ENCODE results near the gene PIM3. TPM values are rescaled to one million over a fixed set of nuclear protein-coding genes. Genes with fewer than 3 reads are reported as not detected.

The PIM3 gene
- total RNA-seq, 4 donors from 2014 or later: 103 to 202 (median 143) TPM

DNA sequence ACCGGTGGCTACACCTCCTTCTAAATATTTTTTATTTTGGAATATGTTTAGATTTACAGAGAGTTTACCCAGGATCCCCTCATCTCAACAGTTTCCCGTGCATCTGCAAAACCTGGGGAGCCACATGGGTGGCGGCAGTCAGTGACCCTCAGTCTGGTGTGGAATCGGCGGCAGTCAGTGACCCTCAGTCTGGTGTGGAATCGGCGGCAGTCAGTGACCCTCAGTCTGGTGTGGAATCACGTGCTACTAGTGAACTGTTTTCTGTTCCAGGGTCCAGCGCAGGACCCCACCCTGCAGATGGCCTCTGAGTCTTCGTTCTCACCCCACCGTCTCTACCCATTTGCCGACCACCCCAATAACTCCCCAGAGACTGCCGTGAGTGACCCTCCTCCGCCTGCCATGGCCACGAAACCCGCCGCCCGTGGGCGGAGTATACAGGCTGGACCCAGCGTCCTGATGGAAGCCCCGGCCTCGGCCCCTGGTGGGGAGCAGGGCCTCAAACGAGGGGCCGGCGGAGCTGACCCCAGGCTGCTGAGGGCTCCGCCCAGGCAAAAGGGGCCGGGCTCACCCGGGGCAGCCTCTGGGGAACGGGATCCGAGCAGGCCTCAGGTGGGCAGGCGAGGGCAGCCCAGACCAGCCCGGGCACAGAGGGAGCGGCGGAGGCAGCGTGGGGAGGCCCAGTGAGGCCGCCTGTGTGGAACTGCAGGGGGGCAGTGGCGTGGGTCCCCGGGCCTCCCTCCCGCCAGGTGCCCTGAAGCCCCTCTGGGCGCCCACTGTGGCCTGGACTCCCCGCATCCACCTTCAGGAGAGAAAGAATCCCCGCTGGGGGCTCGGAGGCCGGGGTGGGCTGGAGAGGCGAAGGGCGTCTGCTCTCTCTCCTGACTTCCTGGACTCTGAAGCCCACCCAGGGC lies 49.4 kb downstream of the PIM3 start:
- no peak for TF ChIP-seq POLR2A (IDR thresholded peaks at IDR 0.05)
- no peak for TF ChIP-seq CTCF (IDR thresholded peaks at IDR 0.05)
- TF ChIP-seq EP300 (IDR thresholded peaks at IDR 0.05): no peak
- no peak for TF ChIP-seq POLR2AphosphoS5 (IDR thresholded peaks at IDR 0.05)
- peak in 1 of 2 donors; percentile 84 for DNase-seq (ENCODE audit: low spot score in 2 of 2)
- H3K4me1 ChIP-seq: peaks cover 29% of the 10 kb centered on the region
- WGBS: 93% methylated on average over 17 of the region's 46 CpGs
- peaks cover 62% of the 10 kb centered on the region for H3K27me3 ChIP-seq
- no peak overlapping the region for H3K27ac ChIP-seq
- H3K9me3 ChIP-seq: no peaks in the 10 kb centered on the region
- H3K36me3 ChIP-seq: no peaks in the 10 kb centered on the region
- H3K4me3 ChIP-seq: peak overlapping the region; percentile 37

DNA sequence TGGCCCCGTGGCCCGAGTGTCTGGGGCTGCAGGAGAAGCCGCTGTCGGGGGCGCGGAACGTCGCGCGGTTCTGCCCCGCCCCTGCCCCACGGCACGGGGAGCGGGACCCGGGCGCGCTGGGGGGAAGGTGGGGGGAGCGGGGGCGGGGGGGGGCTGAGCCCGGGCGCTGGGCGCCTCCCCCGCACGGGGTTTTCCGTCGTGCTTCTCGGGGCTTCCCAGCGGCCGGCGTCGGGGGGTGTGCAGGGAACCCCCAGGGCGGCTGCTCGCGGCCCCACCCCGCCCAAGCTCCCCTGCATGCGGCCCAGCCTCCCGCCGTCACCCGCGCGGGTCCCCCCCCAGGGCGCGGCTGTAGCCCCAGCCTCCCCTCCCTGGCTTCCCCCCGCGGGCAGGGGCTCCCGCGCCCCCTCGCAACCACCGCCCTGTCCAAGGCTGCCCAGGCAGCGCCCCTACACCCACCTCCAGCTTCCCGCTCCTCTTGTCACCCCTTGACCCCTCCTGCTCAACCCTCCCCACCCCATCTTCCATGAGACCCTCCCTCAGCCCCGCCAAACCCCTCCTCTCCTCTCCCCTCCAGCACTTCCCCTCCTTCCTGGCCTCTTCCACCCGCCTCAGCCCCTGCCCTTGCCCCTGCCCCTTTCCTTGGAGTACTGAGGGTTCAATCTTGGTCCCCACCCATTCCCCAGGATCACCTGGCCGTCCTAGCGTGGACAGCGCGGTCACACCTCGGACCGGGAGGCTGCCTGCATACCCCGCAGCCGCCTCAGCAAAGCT lies 50.3 kb downstream of the PIM3 start:
- Histone ChIP-seq H3K4me1 (peaks cover 34% of the 10 kb centered on the region), H3K27ac (no peak overlapping the region)
- 6% methylated on average over 18 of the region's 61 CpGs for WGBS

GRCh38 chr22:50011447-50012210 lies 51.1 kb downstream of the PIM3 start:
- Histone ChIP-seq H3K27ac (no peak overlapping the region), H3K4me1 (peaks cover 38% of the 10 kb centered on the region), H3K36me3 (no peaks in the 10 kb centered on the region), H3K4me3 (no peak overlapping the region), H3K9me3 (no peaks in the 10 kb centered on the region), H3K27me3 (peaks cover 78% of the 10 kb centered on the region)
- 37% methylated on average over 14 of the region's 18 CpGs for WGBS
- no peak for TF ChIP-seq POLR2A (IDR thresholded peaks at IDR 0.05)
- no peak for TF ChIP-seq EP300 (IDR thresholded peaks at IDR 0.05)
- TF ChIP-seq POLR2AphosphoS5 (IDR thresholded peaks at IDR 0.05): no peak
- no peak for TF ChIP-seq CTCF (IDR thresholded peaks at IDR 0.05)
- peak in 1 of 2 donors; percentile 57 for DNase-seq (ENCODE audit: low spot score in 2 of 2)

More for the DNA sequence above, 50.3 kb downstream of the PIM3 start:
- Histone ChIP-seq H3K27me3 (peaks cover 71% of the 10 kb centered on the region), H3K9me3 (no peaks in the 10 kb centered on the region), H3K36me3 (no peaks in the 10 kb centered on the region), H3K4me3 (peak overlapping the region; percentile 37)
- TF ChIP-seq POLR2A (IDR thresholded peaks at IDR 0.05) (no peak), EP300 (IDR thresholded peaks at IDR 0.05) (no peak), CTCF (IDR thresholded peaks at IDR 0.05) (no peak), POLR2AphosphoS5 (IDR thresholded peaks at IDR 0.05) (no peak)
- DNase-seq (ENCODE audit: low spot score in 2 of 2): no peak

DNA sequence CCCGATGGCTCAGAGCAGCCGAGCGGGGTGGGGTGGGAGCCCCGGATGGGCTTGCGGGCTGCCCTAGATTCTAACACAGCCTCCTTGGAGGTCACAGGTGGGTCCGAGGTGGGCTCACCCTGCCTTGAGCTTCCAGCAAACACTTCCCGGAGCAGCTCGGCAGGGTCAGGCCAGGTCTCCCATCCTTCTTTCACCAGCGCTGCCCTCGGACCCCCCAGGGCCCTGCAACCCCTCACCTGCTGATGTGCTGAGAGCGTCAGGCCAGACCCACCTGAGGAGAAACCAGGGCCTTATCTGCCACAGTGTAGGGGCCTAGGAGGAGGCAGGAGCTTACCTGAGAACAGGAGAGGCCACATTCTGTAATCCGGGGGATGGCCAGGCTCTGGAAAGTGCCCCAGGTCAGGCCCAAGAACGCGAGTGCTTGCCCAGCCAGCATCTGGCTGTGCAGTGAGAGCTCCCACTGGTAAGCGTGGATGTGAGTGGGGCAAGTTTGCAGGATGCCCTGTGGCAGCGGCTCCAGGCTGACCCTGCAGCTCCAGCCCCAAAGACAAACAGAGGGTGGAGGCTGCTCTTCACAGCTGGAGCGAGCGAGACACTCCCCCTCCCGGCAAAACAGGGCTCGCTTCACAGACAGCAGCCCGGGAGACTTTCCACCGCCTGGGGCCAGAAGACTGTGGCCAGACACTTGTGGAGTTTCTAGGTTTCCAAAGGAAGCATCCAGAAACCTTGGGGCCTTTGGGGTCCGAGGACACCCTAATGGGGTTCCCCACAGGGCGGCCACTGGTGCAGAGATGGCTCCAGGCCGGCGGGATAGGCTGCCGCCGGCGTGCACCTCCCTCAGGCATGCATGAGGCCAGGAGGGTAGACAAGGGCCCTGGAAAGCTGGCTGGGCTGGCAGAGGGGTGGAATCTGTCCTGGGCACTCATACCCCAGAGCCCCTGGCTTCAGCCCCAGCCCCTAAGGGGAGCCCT lies 51.9 kb downstream of the PIM3 start, which contains the start of gene IL17REL:
Gene IL17REL (minus strand): TSS at position 555 of the 971 bp plus-strand sequence. CDS start 119 bp downstream, at position 436.
- Histone ChIP-seq H3K4me1 (peaks cover 38% of the 10 kb centered on the region), H3K27ac (no peak within 1 kb of the TSS), H3K9me3 (no peaks in the 10 kb centered on the region), H3K4me3 (no peak within 1 kb of the TSS), H3K27me3 (peaks cover 87% of the 10 kb centered on the region), H3K36me3 (no peaks in the 10 kb centered on the region)
- 64% methylated on average over 17 of the region's 29 CpGs for WGBS
- no peak for DNase-seq (ENCODE audit: low spot score in 2 of 2)
- TF ChIP-seq CTCF (IDR thresholded peaks at IDR 0.05): peak in 1 of 2 donors; percentile 6
- no peak for TF ChIP-seq EP300 (IDR thresholded peaks at IDR 0.05)

Other genes with a start within 250 kb of the PIM3 start
- 100 to 1,000 TPM in 1 of 4 donors, 10 to 100 TPM in 3; 69.3 to 116 (median 81.1) TPM for gene BRD1, start 132.9 kb upstream of the PIM3 start, total RNA-seq
- gene ZBED4, start 106.9 kb upstream of the PIM3 start, total RNA-seq: 10 to 100 TPM; 11.9 to 19.4 (median 18.2) TPM
- 10 to 100 TPM; 13.2 to 23.8 (median 16.8) TPM for gene ALG12, start 42.3 kb upstream of the PIM3 start, total RNA-seq
- gene CRELD2, start 42.1 kb upstream of the PIM3 start, total RNA-seq: 10 to 100 TPM in 3 of 4 donors, 1 to 10 TPM in 1; 9.3 to 29.4 (median 21.5) TPM
- not detected for gene IL17REL, start 52.0 kb downstream of the PIM3 start, total RNA-seq
- gene TTLL8, start 97.5 kb downstream of the PIM3 start, total RNA-seq: not detected
- gene MLC1, start 124.7 kb downstream of the PIM3 start, total RNA-seq: 1 to 10 TPM in 1 of 4 donors, under 1 TPM in 3; 0.49 to 3.4 (median 0.70) TPM
- gene MOV10L1, start 129.2 kb downstream of the PIM3 start, total RNA-seq: under 1 TPM in 2 of 4 donors, not detected in 2; 0.68 to 0.80 TPM
- 1 to 10 TPM; 1.2 to 2.8 (median 2.2) TPM for gene PANX2, start 210.0 kb downstream of the PIM3 start, total RNA-seq
- 10 to 100 TPM; 35.7 to 78.2 (median 39.1) TPM for gene TRABD, start 225.1 kb downstream of the PIM3 start, total RNA-seq
- gene SELENOO, start 240.2 kb downstream of the PIM3 start, total RNA-seq: 10 to 100 TPM; 27.4 to 66.1 (median 36.1) TPM

All from suprapubic skin (tissue), 4 donors.